C1 segment of cervical spinal cord (tissue), 14 donors: ENCODE measurements around the gene ADAMTS14.

ENCODE experiments used
- DNase-seq, 14 donors: peaks; one replicate each; lab custom pipeline; 2025; lab: John Stamatoyannopoulos, UW

Gene ADAMTS14

DNA sequence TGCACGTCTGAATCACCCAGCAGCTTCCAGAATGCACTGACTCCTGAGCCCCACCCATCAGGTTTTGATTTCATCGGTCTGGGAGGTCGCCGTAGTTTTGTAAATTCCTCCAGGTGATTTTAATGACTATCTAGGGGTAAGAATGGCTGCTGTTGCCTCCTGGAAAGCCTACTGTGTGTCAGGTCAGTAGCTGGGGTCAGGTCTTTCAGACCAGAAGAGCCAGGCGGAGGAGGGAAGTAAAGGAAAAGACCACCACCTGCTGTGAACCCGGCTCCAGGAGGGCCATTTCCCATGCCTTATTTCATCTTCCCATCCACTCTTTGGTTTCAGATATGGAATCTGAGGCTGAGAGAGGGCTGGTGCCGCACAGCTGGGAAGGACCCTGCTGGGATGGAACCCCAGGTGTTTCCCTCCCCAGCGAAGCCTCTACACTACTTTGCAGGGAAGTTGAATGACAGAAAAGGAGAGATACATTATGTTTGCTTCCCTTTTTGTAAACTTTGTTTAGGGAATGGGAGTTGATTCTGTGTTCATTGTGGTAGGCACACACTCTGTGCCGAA lies 19.8 kb downstream of the ADAMTS14 start:
- no peak for DNase-seq

GRCh38 chr10:70693619-70694335 lies 21.5 kb downstream of the ADAMTS14 start:
- DNase-seq, result no peak

GRCh38 chr10:70694418-70695141 lies 22.3 kb downstream of the ADAMTS14 start:
- DNase-seq, result no peak

GRCh38 chr10:70695241-70696030 lies 23.1 kb downstream of the ADAMTS14 start:
- DNase-seq, result no peak

- DNase-seq, result no peak
Measured at GRCh38 chr10:70698211-70698610, 25.9 kb downstream of the ADAMTS14 start.

GRCh38 chr10:70699063-70699658 lies 26.9 kb downstream of the ADAMTS14 start:
- DNase-seq, result no peak

- DNase-seq, result no peak
Measured at GRCh38 chr10:70699659-70700174, 27.4 kb downstream of the ADAMTS14 start.

DNA sequence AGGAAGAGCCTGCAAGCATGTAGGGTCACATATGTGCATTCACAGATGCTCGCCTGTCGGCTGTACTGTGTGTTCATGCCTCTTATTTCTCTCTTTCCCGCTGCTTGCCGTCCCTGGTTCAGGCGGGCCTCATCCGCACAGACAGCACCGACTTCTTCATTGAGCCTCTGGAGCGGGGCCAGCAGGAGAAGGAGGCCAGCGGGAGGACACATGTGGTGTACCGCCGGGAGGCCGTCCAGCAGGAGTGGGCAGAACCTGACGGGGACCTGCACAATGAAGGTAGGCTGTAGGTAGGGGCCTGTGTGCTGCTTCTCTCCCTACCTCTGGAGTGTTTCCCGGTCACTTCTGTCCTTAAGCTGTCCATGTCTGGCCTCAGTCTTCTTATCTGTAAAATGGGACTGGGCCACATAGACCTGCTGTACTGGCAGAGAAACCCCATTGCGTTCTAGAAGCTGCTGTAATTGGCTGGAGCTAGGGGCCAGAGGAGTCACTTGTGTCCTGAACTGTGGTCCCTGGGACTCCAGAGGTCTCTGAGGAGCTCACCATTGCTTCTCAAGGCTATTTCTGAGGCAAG lies 30.0 kb downstream of the ADAMTS14 start:
- DNase-seq, result no peak

- no peak for DNase-seq
Measured at GRCh38 chr10:70704211-70704610, 31.9 kb downstream of the ADAMTS14 start.

- DNase-seq, result no peak
Measured at GRCh38 chr10:70705121-70705861, 33.0 kb downstream of the ADAMTS14 start.

DNA sequence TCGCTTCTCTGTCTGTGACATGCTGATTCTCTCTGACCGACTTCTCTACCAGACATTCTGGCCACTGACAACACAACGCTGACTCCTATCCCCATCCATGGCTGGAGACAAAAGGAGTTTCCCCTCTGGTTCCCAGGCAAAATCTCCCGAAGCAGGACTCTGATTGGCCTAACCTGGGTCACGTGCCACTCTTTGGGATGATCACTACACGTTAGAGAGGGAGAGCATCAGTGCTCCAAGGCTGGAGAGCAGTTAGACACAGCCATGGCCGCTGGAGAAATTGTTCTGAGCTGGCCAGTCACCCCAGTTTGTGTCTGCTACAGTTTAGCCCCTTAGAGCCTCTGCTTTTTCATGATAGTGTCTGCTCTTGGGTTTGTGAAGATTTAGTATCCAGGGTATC lies 38.9 kb downstream of the ADAMTS14 start:
- no peak for DNase-seq

DNA sequence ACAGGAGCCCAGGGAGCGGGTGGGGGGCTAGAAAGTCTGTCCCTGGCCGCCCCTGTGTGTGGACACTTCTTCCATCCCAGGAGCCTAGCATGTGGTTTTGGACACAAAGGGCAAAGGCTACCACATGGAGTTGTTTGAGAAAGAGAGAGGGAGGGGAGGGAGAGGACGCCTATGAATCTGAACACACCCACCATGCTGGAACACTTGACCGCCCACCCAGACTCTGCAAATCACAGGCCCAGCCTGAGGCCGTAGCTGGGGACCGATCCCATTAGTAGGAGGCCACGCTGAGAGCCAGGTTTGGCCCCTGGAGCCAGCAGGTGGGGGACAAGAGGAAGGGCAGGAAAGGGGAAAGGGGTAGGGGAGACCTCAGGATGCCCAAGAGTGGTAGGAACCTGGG lies 39.6 kb downstream of the ADAMTS14 start:
- DNase-seq, result no peak

- DNase-seq, result peak in 7 of 14 donors; percentile 7 to 50 (median 22)
Measured at GRCh38 chr10:70714245-70714644, 41.9 kb downstream of the ADAMTS14 start.

DNA sequence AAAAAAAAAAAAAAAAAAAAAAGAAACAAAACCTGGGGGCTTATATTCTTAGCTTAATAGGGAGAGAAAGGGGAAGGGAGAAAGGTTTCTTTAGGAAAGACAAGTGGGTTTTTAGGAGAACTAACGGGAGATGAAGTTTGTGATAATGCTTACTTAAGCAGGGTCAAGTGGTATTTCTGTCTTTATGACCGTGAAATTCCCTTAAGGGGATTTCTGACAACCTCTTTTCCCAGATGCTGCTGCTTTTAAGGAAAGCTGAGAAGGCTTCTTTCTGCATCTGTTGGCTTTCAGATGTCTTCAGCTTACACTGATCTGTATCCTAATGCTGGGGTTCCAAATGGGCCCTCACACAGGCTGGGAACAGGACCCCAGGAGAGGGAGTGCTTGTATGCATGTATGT lies 42.6 kb downstream of the ADAMTS14 start:
- DNase-seq, result no peak

- no peak for DNase-seq
Measured at GRCh38 chr10:70715853-70716795, 43.8 kb downstream of the ADAMTS14 start.

DNA sequence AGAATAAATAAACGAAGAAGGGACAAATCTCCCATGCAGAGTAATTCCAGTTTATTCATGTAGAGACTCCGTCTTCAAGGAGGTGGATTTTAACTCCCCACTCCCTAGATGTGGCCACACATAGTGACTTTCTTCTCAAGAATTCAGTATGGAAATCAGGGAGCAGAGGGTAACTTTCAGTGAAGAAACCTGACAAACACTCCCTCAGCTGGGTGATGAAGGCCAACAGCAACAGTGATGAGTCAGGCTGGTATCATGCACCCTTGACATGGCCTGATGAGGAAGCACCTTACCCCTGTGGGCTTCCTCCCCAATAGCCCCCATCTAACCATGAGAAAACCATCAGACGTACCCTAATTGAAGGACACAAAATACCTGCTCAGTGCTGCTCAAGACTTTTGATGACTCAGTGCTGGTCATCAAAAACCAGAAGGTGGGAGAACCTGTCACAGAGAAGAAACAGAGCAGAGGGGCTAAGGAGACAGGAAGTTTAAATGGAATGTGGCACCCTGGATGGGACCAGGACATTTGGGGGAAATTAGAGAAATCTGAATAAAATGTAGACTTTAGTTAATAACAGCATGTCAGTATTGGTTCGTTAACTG lies 50.6 kb downstream of the ADAMTS14 start:
- DNase-seq, result no peak

DNA sequence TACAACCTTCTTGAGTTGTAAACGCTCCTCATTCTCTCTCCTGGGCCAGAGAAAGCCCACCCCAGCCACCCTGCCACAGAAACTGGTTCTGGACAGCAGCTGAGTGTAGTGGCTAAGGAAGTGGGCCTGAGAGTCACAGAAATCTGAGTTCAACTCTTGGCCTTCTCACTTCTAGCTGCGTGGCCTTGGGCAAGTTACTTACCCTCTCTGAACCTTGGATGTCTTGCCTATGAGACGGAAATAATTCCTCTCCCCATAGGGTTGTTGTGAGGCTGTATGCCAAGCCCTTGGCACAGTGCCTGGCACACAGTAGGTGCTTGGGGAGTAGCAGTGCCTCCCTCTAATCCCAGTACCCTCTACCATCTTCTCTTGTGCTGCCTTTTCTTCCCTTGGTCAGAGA lies 51.5 kb downstream of the ADAMTS14 start:
- DNase-seq, result no peak

DNA sequence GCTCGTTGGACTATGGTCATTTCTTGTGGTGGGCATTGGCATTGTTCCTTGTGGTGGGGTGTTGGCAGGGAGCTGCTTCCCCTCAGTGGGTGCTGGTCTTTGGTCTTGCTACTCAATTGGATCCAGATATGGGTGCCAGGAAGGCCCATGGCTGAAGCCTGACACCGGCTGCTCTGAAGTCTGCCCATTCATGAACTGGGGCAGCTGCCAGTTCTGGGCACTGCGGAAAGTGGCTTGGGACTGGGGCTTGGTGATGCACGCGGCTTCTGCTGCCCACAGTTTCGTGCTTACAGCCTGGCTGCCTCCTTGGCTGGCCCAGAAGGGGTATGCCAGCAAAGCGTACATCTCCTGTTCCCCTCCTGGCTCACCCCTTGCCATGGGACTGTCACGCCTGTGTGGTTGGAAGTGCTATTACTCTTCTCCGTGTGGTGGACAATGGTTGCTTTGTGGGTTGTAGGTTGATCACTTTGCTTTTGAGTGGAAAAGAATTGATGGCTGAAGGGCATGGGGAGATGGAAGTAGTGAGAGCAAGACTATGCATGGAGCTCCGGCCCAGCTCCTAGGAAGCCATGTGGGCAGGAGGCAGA lies 54.7 kb downstream of the ADAMTS14 start:
- DNase-seq, result peak in 11 of 14 donors; percentile 27 to 66 (median 40)
